ENCODE measurements around the gene SLC6A13.

GRCh38 chr12:203462-204260, 59.0 kb downstream of the SLC6A13 start:
- TF ChIP-seq POLR2AphosphoS5 (IDR thresholded peaks at IDR 0.05): peak; percentile 28
- TF ChIP-seq EP300 (conservative IDR thresholded peaks at IDR 0.05; ENCODE audit: poor library complexity, severe bottlenecking): no peak
- TF ChIP-seq CTCF (IDR thresholded peaks at IDR 0.05; ENCODE audit: poor library complexity, severe bottlenecking): no peak
- TF ChIP-seq TAF1 (IDR thresholded peaks at IDR 0.05; ENCODE audit: low read depth): no peak
- TF ChIP-seq REST (IDR thresholded peaks at IDR 0.05; ENCODE audit: borderline replicate concordance): no peak
- TF ChIP-seq SMC3 (conservative IDR thresholded peaks at IDR 0.05; ENCODE audit: poor library complexity): no peak

All from neural cell (in vitro differentiated cells).